Measurements from ENCODE around the gene HRH2.
"Not testable (repeated sequence)": the region's sequence is repeated elsewhere in the genome, so short reads cannot be mapped to it uniquely, and the experiment has no call there.

Gene HRH2

DNA sequence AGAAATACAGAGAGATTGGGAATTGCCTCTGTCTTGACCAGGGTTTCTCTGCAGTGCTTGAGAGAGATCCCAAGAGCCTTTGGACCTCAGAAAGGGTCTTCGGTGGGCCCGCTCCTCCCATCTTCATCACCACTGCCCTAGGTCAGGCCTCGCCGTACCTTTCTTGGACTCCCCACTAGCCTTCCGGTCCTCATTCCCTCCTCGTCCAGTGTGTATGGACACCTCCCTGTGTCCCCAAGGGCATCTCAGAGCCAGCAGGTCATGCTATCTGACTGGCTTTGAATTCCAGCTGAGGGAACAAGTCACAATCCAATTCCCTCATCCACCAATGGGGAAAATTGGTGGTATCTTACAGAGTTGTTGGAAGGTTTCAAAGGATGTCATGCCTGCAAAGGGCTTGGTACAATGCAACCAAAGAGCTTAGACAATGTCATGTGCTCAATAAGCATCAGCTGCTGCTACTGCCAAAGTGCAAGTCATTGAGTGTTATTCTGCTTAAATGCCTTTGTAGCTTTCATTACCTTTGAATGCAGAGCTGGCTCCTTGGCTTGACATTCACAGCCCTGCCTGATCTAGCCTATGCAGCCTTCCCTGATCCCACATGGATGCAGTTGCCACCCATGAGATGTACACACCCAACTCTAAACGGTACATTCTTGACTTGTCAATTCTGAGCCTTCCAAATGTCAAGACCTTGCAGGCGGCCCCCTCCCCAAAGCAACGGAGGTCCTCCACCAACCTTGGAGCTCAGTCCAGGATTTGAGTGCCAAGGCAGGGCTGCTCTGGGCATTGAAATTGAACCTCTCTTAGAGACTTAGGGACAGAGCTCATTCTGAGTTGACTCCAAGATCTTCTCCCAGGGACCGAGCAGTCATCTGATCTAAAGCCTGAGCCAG lies 58.0 kb downstream of the HRH2 start:
- DNase-seq, result peak in 1 of 2 donors; percentile 6

DNA sequence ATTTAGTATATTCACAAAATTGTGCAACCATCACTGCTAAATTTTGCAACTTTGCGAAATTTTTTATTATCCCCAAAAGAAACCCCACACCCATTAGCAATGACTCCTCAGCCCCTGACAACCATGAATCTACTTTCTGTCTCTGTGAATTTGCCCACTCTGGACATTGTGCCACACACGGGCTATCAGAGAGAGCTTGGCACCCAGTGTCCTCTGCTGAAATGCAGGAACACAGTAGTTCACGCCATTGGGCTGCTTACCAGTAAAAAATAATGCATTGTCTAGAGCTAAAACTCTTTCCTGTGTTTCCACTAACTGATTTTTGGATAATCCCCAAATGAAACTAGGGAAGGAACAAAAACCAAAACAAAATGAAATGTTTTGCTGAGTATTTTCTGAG lies 60.0 kb downstream of the HRH2 start:
- no peak for DNase-seq

DNA sequence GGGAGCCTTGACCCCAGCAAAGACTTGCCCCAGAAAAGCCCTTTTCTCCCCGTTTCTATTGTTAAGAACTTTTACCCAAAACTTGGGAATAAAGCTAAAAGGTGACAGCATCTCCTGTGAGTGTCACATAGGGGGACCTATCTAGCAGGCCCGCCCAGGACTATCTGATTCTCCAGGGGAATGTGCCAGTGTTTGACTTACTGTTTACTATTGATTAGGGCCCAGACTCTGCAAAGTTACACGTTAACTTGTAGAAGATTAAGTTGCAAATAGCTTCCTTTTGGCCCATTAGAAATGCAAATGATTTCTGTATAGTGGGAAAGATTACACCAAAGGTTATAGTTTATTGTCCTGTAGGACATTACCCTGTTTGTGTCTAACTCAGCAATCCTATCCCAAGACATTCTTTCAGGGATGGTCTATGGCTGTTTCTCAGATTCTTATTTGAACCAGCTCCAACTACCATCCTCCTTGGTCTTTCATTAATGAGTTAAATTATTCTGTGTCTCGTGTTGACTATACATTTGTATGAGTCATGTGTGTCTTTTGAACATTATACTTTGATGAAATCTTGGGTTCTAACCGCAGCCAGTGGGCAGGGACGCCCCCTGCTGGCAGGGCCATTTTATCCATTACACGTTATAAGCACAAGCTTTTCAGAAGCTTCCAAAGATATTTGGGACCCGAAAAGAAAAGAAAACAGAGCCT lies 60.7 kb downstream of the HRH2 start:
- peak; percentile 50 to 55 for DNase-seq

DNA sequence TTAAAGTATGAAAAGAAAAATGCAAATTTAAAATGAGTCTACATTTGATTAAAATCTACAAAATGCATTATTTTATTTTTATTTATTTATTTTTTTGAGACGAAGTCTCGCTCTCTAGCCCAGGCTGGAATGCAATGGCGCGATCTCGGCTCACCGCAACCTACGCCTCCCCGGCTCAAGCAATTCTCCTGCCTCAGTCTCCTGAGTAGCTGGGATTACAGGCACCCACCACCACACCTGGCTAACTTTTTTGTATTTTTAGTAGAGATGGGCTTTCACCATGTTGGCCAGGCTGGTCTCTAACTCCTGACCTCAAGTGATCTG lies 61.2 kb downstream of the HRH2 start:
- not testable (repeated sequence) for DNase-seq

DNA sequence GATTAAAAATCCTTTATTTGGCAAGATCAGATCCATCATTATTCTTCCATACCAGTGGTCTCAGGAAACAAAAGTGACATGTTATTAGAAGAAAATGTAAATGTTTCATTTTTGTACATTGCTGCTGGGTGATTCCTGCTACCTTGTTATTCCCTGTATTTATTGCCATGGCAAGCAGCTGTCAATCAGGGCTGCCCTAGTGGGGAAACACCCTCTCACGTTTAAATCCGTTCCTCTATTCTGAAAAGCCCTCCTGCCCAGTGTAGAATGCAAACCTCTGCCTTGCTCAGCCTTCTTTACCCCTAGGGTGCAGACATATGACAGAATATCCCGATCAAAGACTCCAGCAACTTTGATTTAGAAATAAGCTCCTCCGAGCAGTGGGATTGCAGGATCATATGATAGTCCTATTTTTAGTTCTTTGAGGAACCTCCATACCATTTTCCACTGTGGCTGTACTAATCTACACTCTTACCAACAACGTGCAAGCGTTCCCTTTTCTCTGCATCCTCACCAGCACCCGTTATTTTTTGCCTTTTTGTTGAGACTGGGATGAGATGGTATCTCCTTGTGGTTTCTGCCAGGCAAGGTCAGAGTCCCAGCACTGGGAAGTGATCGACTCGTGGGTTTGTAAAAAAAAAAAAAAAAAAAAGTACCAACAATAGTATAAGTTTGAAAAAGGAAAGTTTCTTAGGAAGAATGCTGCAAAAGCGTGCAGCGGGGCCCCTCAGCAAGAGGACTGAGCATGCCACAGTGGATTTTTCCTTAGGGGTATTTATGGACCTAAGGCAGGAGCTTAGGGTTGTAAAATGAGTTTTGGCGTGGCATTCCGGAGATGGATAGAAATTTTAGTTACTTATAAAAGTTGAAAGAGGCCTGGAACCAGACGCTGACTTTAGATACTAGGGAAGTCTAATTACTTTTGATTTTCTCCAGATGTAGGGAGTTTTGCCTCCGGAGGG lies 66.7 kb downstream of the HRH2 start:
- no peak for DNase-seq

DNA sequence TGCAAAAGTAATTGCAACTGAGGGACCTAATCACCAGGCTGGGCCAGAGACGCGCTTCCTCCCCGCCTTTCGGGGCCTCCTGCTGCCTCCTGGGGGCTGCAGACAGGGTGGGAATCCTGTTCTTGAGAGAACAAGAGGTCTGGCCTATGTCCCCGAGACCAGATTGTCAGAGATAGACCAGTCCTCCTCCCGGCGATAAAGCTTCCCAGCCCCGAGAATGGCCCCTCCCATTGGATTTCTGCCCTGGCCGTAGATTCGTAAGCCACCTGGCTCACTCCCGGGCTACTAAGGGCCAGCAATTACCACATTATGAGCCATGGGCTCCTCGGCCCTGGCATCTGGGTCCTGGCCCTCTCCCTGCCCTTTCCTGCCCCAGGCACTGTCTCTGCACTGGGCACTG lies 70.4 kb downstream of the HRH2 start:
- DNase-seq, result no peak

DNA sequence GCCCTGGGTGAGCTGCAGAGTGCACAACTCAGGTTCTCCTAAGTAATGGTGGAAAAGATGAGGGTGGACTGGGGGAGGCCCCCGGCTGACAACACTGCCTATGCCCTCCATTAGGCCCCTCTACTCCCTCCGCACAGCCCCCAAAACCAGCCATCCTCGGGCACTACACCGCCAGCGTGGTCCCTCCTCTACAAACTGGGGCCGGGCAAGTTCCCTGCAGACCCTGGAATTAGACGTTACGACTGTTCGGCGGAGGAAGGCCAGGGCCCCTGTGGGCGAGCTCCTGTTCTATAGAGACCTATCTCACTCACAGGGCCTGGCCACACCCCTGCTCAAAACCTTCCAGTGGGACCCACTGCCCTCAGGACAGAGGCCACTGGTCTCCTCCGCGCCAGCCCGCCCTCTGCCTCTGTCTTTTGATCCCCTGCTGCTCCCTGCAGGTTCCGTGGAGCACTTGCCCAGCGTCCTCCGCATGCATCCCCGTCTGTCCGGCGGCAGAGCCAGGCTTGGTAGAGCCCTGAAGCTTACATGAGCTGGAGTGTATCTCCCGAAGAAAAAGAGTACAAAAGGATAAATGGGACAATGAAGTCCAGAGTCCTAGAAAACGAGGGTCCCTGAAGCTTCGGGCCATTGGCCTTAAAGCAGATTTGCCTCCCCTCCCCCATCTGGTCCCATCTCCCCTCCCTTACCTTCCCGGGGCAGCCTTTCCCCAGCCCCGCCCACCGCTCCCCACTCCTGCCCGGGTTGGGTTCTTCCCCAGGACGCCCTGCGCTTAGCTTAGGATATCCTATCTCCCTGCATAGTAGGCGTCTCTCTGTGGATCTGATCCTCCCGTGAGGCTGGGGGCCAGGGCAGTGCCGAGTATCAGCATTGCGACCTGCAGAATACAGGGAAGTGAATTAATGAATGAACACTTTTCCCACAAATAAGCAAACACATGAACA lies 71.3 kb downstream of the HRH2 start:
- DNase-seq, result no peak

DNA sequence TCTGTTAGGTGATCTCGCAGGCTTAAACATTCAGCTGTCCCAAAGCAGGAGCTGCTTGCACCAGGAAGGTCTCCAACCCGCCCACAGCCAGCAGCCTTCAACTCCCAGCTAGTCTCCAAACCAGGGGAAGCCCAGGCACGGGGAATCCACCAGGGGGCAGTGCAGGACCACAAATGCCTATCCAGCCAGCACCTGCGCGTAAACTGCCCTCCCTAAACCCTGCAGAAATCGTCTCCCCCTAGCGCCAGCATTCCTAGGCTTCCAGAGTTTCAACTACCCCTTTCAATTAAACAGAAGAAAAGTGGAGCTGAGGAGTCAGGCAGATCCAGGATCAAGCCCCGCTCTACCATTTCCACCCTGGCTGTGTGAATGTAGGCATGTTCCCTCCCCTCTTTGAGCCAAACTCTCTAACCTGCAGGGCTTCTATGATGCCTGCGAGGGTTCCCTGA lies 72.0 kb downstream of the HRH2 start:
- DNase-seq, result peak; percentile 87 to 89

DNA sequence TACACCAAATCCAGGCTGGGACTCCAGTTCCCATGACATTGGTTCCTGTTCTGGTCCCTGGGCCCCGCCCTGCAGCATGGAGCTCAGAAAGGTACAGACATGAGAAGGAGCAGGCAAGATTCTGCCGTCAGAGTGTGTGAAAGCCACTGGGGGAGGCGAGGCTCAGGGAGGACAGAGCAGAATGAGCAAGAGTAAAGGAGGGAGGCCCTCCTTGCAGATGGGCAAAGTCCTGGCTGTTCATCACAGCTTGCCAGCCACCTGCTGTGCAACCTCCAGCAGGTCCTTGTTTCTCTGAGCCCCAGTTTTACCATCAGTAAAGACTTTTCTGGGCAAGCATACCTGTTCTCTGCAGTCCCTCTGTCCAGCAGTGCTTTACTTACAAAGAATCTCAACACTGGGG lies 73.3 kb downstream of the HRH2 start:
- no peak for DNase-seq

DNA sequence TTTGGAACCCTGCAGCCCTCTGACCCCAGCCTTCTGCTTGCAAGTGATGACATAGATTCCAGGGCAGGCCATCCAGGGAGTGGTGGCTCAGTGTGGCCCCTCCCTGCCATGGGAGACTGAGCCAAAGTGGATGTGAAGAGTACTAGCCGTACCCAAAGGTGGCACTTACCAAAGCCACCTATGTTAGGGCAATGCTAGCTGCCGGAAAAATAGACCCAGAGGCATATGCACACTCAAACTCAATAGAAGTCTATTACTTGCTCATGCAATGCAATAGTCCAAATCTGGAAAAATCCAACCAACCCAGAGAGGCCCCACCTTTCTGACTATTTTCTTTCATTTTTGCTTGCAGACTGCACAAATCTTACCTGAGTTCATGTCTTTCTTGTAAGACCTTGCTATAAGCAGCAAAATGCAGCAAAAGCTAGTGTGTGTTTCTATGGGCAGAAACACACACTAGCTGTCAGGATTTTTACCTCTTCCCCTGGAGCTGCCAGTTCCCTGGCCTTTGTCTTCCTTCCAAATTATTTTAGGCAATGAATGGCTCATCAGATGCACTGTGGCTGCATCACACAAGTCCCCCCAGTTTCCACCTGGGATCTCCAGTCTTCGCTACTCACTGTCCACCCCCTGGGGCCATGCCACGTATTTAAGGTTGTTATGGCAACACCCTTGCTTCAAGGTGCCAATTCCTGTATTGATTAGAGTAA lies 74.0 kb downstream of the HRH2 start:
- no peak for DNase-seq

DNA sequence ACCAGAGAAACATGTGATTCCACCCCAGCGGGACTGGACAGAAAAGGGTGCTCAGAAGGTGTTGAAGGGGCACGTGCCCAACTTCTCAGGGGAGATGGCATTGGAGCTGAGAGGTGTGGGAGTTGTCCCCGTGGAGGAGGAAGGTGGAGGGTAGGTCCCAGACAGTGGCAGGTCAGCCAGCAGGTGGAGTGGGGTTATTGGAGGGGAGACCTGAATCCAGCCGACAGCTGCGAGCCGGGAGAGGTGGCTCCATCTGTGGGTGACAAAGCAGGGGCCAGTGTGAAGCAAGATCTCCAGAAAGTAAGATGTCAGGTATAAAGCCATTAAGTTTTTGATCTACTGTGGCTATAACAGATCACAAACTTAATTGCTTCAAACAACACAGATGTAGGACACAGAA lies 75.1 kb downstream of the HRH2 start:
- no peak for DNase-seq

DNA sequence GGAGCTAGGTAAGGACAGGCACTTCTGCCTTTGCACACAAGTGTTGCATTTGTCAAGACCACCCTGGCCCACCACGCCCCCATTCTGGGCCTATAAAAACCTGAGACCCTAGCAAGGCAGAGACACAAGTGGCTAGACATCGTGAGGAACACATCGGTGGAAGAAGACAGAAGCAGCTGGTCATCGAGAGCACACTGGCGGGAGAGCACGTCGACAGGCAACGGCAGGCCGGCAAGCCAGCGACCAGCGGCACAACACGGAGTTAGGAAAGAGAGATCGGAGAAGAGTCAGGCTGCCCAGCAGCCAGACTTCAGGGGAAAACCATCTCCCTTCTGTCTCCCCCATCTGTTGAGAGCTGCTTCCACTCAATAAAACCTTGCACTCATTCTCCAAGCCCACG lies 76.1 kb downstream of the HRH2 start:
- DNase-seq, result no peak

DNA sequence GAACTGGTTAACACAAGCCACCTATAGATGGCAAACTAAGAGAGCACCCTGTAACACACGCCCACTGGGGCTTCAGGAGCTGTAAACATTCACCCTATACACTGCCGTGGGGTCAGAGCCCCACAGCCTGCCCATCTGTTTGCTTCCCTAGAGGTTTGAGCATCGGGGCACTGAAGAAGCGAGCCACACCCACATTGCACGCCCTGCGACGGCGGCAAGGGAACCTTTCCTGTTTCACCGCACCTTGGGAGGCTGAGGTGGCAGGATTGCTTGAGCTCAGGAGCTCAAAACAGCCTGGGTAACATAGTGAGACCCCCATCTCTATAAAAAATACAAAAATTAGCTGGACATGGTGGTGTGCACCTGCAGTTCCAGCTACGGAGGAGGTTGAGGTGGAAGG lies 76.6 kb downstream of the HRH2 start:
- DNase-seq, result no peak

DNA sequence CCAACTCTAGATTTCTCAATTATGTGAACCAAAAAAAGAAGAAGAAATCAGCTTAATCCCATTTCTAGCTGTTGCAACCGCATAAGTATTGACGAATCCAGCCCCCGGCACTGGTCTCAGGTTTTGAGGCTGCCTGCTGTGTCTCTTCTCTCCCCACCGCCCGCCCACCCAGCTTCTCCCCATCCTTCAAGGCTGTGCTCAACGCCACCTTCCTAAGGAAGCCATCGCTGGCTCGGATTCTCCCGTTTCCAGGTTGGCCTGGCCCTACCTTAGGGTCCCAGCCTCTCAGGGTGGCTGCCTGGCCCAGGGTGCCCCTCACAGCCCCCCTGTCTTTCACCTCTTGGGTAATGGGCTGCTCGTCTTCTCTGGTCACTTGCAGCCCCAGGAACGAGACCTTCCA lies 77.8 kb downstream of the HRH2 start:
- no peak for DNase-seq

DNA sequence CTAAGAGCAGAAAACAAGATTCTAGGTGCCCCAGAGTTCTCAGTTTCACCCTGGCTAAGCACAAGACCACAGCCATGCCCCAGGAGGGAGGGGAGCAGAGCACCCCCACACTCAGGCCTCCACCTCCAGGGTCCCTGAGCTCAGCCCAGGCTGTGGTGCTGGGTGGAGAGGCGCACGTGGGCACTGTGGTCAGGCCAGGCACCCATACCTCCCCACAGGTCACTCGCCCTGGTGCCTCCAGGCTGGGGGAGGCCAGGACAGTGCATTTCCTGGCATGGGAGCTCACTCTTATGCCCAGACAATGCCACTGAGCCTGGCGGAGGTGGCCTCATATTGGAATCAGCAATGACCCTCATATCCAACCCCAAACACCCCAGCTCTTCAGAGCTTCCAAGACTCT lies 78.8 kb downstream of the HRH2 start:
- DNase-seq, result no peak

DNA sequence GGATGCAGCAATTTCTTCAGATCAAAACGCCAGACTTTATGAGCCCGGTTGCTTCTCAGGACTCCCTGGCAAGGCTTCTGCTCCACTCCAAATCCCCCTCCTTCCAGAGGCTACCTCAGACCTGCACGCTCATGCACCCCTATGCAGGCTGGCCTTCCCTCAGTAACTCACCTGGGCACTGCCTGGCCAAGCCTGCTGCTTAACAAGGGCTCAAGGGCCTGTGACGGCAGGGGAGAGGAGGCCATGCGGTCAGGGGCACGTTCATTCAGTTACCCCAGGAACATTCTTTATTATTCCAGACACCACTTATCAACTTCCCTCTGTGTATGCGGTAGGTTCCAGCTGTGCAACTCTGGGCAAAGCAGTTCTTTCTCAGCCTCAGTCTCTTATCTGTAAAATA lies 79.6 kb downstream of the HRH2 start:
- no peak for DNase-seq

DNA sequence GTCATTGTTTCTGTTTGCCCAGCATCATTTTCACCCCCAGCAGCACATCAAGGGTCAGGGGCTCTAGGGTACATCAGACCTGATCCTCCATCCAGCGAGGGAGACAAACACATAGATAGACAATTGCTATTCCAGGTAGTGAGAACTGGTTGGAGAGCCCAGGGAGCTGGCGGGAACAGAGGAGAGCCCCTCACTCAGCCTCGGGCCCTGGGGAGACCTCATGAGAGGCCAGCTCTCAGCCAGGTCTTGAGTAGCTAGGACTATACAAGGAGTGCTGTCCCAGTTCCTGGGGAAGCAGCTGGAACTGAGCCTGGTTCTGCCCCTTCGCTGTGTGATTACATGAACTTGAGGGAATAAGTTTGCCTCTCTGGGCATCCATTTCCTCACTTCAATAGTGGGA lies 80.3 kb downstream of the HRH2 start:
- DNase-seq, result no peak

DNA sequence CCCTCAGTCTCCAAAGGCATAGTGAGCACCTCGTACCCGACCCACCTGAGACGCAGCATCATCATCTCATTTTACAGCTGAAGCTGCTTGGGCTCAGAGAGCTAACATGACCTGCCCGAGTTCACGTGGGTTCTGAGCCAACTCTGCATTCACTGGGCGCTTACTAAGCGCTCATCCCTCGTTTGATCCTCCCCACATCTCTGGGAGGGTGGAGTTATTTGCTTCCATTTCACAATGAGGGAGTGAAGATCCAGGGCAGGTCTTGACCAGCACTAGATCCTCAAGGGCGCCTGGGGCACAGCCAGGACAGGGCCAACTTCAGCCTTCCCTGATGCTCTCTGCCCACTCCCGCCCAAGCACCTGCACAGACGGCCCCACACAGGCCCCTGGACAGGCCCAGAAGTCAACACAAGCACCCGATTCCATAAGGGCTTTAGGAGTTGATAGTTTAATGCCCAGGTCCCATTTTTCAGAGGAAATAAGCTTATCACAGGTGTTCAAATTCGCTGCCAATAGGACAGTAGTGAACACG lies 80.8 kb downstream of the HRH2 start:
- no peak for DNase-seq

DNA sequence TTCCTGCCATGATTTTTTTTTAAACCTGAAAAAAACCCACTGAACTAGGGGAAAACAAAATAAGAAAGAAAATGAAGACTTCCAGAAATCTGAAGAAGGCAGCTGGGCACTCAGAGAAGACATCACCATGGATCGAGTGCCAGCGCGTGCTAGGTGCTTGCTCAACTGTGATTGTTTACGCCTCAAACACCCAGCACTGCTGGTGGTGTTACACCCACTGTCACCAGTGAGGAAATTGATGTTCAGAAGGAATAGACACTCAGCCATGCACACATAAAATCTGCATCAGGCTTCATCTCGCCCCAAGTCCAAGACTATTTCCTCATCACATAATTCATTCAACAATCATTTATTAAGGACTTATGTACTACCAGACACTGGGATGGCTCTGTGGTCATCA lies 82.1 kb downstream of the HRH2 start:
- no peak for DNase-seq

DNA sequence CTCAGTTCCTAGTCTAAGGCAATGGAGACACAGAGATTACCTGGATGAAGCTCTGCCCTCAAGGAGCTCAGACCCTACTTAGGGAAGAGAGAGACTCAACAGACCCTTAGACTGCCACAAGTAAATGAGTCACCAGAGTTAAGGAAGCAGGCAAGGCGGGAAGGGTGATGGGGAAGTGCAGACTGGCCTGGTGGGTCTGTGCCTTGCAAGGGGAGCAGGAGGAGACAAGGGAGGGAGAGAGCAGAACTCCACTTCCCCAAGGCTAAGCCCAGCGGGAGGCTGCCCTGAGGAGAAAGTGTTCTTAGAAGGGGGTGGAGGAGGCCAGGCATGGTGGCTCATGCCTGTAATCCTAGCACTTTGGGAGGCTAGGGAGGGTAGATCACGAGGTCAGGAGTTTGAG lies 83.7 kb downstream of the HRH2 start:
- DNase-seq, result no peak
